Retinal pigment epithelial cell (primary cell): ENCODE data around the gene OR52B6.
"Not testable (repeated sequence)": the region's sequence is repeated elsewhere in the genome, so short reads cannot be mapped to it uniquely, and the experiment has no call there.

Experiments
- DNase-seq: peaks from one replicate; pipeline ENCODE4 v3.0.0-alpha.2; 2010; ENCODE audit warnings: low read depth
- H3K4me3 ChIP-seq: 2 replicates; pipeline ENCODE4 v1.5.1; 2011; ENCODE audit warnings: mild to moderate bottlenecking, low read length, control low read depth, moderate library complexity
- CTCF ChIP-seq: conservative IDR thresholded peaks from 2 replicates; pipeline ENCODE4 v1.5.1; 2011; ENCODE audit warnings: low read depth, low read length, control low read depth, inconsistent platforms

Gene OR52B6

DNA sequence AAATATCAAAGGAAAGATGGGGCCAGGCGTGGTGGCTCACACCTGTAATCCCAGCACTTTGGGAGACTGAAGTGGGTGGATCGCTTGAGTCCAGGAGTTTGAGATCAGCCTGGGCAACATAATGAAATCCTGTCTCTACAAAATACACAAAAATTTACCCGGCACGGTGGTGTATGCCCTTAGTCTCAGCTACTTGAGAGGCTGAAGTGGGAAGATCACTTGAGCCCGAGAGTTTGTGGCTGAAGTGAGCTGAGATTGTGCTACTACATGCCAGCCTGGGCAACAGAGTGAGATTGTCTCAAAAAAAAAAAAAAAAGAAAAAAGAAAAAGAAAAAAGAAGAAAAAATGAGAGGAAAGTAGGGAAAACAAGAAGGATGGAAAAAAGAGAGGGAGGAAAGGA is 11.9 kb downstream of the OR52B6 start:
- DNase-seq, result no peak
- no peak overlapping the region for H3K4me3 ChIP-seq
- no peak for TF ChIP-seq CTCF

GRCh38 chr11:5593146-5593545 is 12.5 kb downstream of the OR52B6 start:
- DNase-seq, result no peak
- H3K4me3 ChIP-seq, result no peak overlapping the region
- TF ChIP-seq CTCF, result no peak

DNA sequence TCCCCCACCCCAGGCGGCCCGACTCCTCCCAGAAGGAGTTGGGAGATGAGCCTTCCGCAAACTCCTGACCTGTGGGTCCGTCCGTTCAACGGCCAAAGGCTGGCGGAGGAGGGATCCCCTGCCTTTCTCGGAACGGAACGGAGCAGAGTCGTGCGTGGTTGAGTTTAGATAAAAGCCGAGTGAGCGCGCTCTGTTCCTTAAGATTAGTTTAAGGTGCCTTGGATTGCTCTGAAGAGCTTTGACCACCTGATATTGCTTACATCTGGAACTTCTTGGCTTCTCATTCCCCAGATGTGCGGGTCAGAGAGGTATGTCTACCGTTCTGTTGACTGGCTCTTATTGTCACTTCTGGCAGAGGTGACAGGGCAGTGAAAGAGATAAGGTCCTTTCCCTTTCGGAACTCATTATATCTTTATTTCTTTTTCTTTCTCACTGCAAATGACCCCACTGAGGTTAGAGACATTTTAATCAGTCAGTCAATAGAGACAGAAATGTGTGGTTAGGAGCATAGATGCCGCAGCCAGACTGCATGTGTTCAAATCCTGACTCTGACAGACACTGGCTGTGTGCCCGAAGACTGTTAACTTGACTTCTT is 16.0 kb downstream of the OR52B6 start, which contains the start of gene TRIM6:
Gene TRIM6 (plus strand): TSS at position 31 of the 595 bp plus-strand sequence. CDS start 261 bp downstream, at position 292.
- peak within 1 kb of the TSS; percentile 60 for H3K4me3 ChIP-seq
- TF ChIP-seq CTCF, result no peak
- no peak for DNase-seq

DNA sequence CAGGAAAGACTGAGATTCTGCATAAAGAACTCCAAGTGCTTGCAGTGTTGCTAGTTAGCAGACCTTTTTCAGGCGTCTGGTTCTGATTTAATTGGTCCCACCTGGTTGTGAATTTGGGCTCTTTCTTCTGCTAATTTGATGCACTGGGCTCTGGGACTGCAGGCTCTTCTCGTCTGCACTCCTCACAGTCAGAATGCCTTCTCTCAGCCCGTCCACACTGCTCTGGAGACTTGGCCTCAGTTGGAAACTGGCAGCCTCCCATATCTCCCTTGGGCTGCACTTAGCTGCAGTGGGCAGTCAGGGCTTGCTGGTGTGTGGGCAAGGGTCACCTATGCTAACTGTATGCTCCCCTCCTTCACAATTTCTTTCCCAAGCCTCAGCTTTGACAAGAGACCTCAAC is 17.3 kb downstream of the OR52B6 start:
- DNase-seq, result no peak
- no peak overlapping the region for H3K4me3 ChIP-seq
- no peak for TF ChIP-seq CTCF

- no peak overlapping the region for H3K4me3 ChIP-seq
- TF ChIP-seq CTCF, result peak; percentile 95
- peak; percentile 74 for DNase-seq
Observed at GRCh38 chr11:5600374-5600851, 19.7 kb downstream of the OR52B6 start.

- DNase-seq, H3K4me3 ChIP-seq: not testable (repeated sequence)
Observed at GRCh38 chr11:5602791-5603190, 22.1 kb downstream of the OR52B6 start.

- H3K4me3 ChIP-seq, result no peak overlapping the region
- no peak for DNase-seq
- TF ChIP-seq CTCF, result no peak
Observed at GRCh38 chr11:5603326-5603725, 22.6 kb downstream of the OR52B6 start.
